ENCODE results near the gene NLE1. TPM values are rescaled to one million over a fixed set of nuclear protein-coding genes. Genes with fewer than 3 reads are reported as not detected.

The NLE1 gene
- 10 to 100 TPM in 8 of 9 donors, 1 to 10 TPM in 1; 9.7 to 18.7 (median 15.0) TPM for total RNA-seq
- 1 to 10 TPM; 5.0 to 7.1 (median 6.7) TPM for polyA plus RNA-seq
- long read RNA-seq, donor 1, full-length matches to known transcripts = 3 of 3 reads
- long read RNA-seq, donor 1, partial matches to known transcripts = 0 of 3 reads
- long read RNA-seq, donor 1, other reads (novel, unspliced or antisense) = 0 of 3 reads
- long read RNA-seq, donor 2 = 0 reads
- long read RNA-seq, donor 3, full-length matches to known transcripts = 1 of 1 reads
- long read RNA-seq, donor 3, partial matches to known transcripts = 0 of 1 reads
- long read RNA-seq, donor 3, other reads (novel, unspliced or antisense) = 0 of 1 reads
- long read RNA-seq, donor 4, transcript NLE1-202 (13 exons, 2,588 nt) = major isoform, 7 of 7 reads
- long read RNA-seq, donor 4, partial matches to known transcripts = 0 of 7 reads
- long read RNA-seq, donor 4, other reads (novel, unspliced or antisense) = 0 of 7 reads
- long read RNA-seq, donor 5, full-length matches to known transcripts = 18 of 20 reads
- long read RNA-seq, donor 5, partial matches to known transcripts = 0 of 20 reads
- long read RNA-seq, donor 5, other reads (novel, unspliced or antisense) = 2 of 20 reads
- long read RNA-seq, donor 6, partial matches to known transcripts = 2 of 5 reads
- long read RNA-seq, donor 6, other reads (novel, unspliced or antisense) = 0 of 5 reads
- long read RNA-seq, donor 7, partial matches to known transcripts = 0 of 1 reads
- long read RNA-seq, donor 7, other reads (novel, unspliced or antisense) = 0 of 1 reads
- long read RNA-seq, donor 8, full-length matches to known transcripts = 2 of 2 reads
- long read RNA-seq, donor 8, partial matches to known transcripts = 0 of 2 reads
- long read RNA-seq, donor 8, other reads (novel, unspliced or antisense) = 0 of 2 reads
- long read RNA-seq, donor 9, full-length matches to known transcripts = 4 of 4 reads
- long read RNA-seq, donor 9, partial matches to known transcripts = 0 of 4 reads
- long read RNA-seq, donor 9, other reads (novel, unspliced or antisense) = 0 of 4 reads
- long read RNA-seq, donor 10 = 0 reads

DNA sequence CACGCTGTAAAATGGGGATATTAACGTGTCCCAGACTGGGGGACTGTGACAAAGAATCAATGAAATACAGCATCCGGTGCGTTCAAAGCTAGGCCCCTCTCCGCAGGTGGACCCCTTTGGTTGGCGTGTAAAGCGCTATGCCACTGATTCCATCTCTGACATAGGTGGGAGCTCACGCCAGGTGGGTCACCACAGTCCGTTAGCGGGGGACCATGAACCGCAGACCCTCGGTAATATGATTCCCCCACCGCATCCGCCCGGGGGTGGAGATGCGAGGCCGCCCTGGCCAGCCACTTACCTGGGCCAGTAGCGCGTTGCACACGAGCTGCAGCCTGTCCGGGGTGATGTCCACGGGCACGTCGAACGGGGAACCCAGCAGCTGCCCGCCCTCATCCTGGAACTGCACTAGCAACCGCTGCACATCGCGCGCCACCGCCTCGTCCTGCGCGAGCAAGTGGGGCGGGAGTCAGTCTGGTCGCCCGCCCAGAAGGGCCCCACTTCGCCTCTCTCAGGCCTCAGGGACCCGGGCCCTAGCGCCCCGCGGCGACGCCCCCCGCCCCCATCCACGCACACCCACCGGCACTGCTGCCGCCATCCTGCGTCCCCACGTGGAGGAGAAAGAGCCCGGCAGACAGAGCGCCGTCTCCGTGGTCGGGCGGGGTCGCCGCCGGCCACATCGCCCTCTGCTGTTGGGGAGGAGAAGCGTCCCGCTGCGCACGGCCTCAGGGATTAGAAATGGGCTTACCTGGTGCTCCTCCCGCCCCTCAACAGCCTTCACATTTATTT, at the start of gene NLE1:
NLE1 (minus strand) TSS at position 623 of the 786 bp plus-strand sequence; CDS start at position 595, 28 bp downstream.
- intact Hi-C loops (cut with DNase I) = no loop called here
- no peaks in the 10 kb centered on the region for H3K9me3 ChIP-seq (replicated peaks in 1 of 3)
- H3K27me3 ChIP-seq = no peaks in the 10 kb centered on the region
- peak; percentile 75 to 83 (median 77) for DNase-seq
- TF ChIP-seq, protein P1, sequence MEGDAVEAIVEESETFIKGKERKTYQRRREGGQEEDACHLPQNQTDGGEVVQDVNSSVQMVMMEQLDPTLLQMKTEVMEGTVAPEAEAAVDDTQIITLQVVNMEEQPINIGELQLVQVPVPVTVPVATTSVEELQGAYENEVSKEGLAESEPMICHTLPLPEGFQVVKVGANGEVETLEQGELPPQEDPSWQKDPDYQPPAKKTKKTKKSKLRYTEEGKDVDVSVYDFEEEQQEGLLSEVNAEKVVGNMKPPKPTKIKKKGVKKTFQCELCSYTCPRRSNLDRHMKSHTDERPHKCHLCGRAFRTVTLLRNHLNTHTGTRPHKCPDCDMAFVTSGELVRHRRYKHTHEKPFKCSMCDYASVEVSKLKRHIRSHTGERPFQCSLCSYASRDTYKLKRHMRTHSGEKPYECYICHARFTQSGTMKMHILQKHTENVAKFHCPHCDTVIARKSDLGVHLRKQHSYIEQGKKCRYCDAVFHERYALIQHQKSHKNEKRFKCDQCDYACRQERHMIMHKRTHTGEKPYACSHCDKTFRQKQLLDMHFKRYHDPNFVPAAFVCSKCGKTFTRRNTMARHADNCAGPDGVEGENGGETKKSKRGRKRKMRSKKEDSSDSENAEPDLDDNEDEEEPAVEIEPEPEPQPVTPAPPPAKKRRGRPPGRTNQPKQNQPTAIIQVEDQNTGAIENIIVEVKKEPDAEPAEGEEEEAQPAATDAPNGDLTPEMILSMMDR (IDR thresholded peaks at IDR 0.05) = peak; percentile 63 to 94 (median 88)
- TF ChIP-seq POLR2A (IDR thresholded peaks at IDR 0.05) = peak in 1 of 2 donors; percentile 7
- H3K36me3 ChIP-seq (replicated peaks in 1 of 2) = peaks cover 0 to 24% of the 10 kb centered on the region in 2 donors
- WGBS, 4 donors = 0 to 2% (median 0%) methylated on average over 7 to 65 of the region's 65 CpGs
- H3K4me1 ChIP-seq (replicated peaks in 1 of 2) = peaks cover 6 to 10% of the 10 kb centered on the region in 2 donors
- no peak within 1 kb of the TSS for H3K27ac ChIP-seq
- peak within 1 kb of the TSS; percentile 34 to 93 (median 79) for H3K4me3 ChIP-seq

DNA sequence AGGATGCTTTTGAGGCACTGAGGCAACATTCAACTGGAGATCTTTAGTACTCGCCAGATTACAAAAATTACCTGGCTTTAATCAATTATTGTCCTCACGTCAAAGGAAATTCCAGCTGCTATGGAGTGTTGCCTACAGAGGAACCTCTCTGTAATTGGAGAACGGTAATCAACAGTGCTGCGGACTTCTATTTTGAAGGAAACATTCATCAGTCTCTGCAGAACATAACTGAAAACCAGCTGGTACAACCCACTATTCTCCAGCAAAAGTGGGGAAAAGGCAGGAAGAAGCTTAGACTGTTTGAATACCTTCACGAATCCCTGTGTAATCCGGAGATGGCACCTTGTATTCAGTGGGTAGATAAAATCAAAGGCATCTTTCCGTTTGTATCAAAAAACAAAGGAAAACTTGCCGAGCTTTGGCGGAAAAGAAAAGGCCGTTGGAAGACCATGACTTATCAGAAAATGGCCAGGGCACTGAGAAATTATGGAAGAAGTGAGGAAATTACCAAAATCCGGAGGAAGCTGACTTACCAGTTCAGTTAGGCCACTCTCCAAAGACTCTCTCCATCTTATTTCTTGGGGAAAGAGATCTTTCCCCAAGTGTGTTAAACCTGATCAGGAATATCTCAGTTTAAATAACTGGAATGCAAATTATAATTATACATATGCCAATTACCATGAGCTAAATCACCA, 49.0 kb upstream of the NLE1 start:
- Histone ChIP-seq H3K27me3 (no peaks in the 10 kb centered on the region), H3K9me3 (replicated peaks in 1 of 3) (no peaks in the 10 kb centered on the region), H3K4me3 (no peak overlapping the region), H3K4me1 (replicated peaks in 1 of 2) (no peaks in the 10 kb centered on the region), H3K27ac (no peak overlapping the region), H3K36me3 (replicated peaks in 1 of 2) (no peaks in the 10 kb centered on the region)
- no peak for DNase-seq
- TF ChIP-seq, protein P1 (IDR thresholded peaks at IDR 0.05) = no peak
- TF ChIP-seq POLR2A (IDR thresholded peaks at IDR 0.05) = no peak
- intact Hi-C loops (cut with DNase I) = no loop called here
- WGBS, 4 donors = 69 to 75% (median 70%) methylated on average over 11 of the region's 11 CpGs

GRCh38 chr17:35189291-35189690, 47.2 kb upstream of the NLE1 start:
- TF ChIP-seq POLR2A (IDR thresholded peaks at IDR 0.05) = no peak
- TF ChIP-seq, protein P1 (IDR thresholded peaks at IDR 0.05) = no peak
- intact Hi-C loops (cut with DNase I) = loop anchor here in 1 of 2 donors (10.0 kb wide), 1 partner anchor 326 kb away; no protein-coding TSS in a partner anchor

More at GRCh38 chr17:35189291-35189690, 47.2 kb upstream of the NLE1 start:
- no peak for DNase-seq
- WGBS, 4 donors = 60 to 66% (median 65%) methylated on average over 3 of the region's 3 CpGs
- no peaks in the 10 kb centered on the region for H3K36me3 ChIP-seq (replicated peaks in 1 of 2)
- H3K9me3 ChIP-seq (replicated peaks in 1 of 3) = no peaks in the 10 kb centered on the region
- H3K4me3 ChIP-seq = no peak overlapping the region
- H3K27ac ChIP-seq = no peak overlapping the region
- no peaks in the 10 kb centered on the region for H3K4me1 ChIP-seq (replicated peaks in 1 of 2)
- H3K27me3 ChIP-seq = no peaks in the 10 kb centered on the region

All from adrenal gland (tissue), 19 donors.